Measurements from ENCODE around the gene ZC2HC1B. TPM values are rescaled to one million over a fixed set of nuclear protein-coding genes. Genes with fewer than 3 reads are reported as not detected.

ZC2HC1B gene
- total RNA-seq, 1 experiment from 2014 or later, result not detected

DNA sequence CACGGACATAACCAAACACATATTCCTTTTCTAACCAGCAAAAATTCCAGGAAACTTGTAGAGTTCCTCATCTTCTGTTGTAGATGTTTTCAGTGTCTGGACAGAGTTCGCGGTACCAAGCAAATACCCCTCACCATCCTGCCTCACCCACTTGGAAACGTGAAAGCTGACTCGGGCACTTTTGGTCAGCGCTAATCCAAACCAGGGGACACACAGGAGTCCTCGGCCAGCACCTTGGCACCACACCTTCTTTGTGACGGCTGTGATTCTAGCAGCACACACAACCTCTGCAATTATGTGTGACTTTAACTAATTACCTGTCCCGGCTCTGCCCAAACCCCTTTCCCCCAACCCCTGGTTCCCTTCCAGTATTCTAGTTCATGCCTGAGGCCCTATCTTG is 85.7 kb downstream of the ZC2HC1B start:
- Histone ChIP-seq H3K27ac (ENCODE audit: low read depth, low read length) (no peak overlapping the region), H3K4me3 (replicated peaks in 1 of 2; ENCODE audit: low read depth in 1 of 2, low read length in 2 of 2) (no peak overlapping the region), H4K20me1 (ENCODE audit: insufficient read depth) (no peaks in the 10 kb centered on the region), H3K36me3 (ENCODE audit: control insufficient read depth in 1 of 2, insufficient read depth in 2 of 2, low read length in 2 of 2) (no peaks in the 10 kb centered on the region), H3K9ac (ENCODE audit: low read length) (no peak overlapping the region), H3K4me2 (ENCODE audit: low read length) (no peak overlapping the region), H3K4me1 (ENCODE audit: control insufficient read depth in 1 of 2, insufficient read depth in 2 of 2, low read length in 2 of 2) (no peaks in the 10 kb centered on the region), H3K9me2 (ENCODE audit: insufficient read depth) (no peaks in the 10 kb centered on the region), H3K9me3 (ENCODE audit: control insufficient read depth in 1 of 2, insufficient read depth in 1 of 2, low read depth in 1 of 2, low read length in 2 of 2) (no peaks in the 10 kb centered on the region), H3K79me2 (ENCODE audit: insufficient read depth, low read length) (no peaks in the 10 kb centered on the region), H2AFZ (ENCODE audit: low read depth, low read length, poor library complexity, severe bottlenecking) (no peak overlapping the region), H3K27me3 (ENCODE audit: insufficient read depth, low read length) (no peaks in the 10 kb centered on the region)
- intact Hi-C loops (cut with micrococcal nuclease), result no loop called here
- BruUV-seq (replicated peaks), result no TSS peak
- ChIA-PET CTCF (interaction anchor here (1.6 kb wide), 1 partner anchor 10 kb away, joined by 6 read pairs; no protein-coding TSS in a partner anchor), RAD21 (ENCODE audit: low non-redundant PET in 1 of 2, low total read pairs in 2 of 2, uncharacterized antibody in 2 of 2, unreplicated experiment in 2 of 2) (no interaction called here), POLR2A (no interaction called here)
- no peak for DNase-seq (ENCODE audit: low read depth, low spot score)
- TF ChIP-seq TCF7L2 (IDR thresholded peaks at IDR 0.05; ENCODE audit: borderline replicate concordance, extremely low read depth, insufficient read depth, insufficient read length) (no peak), EGR1 (IDR thresholded peaks at IDR 0.05; ENCODE audit: low read depth) (no peak), POLR2AphosphoS5 (IDR thresholded peaks at IDR 0.05; ENCODE audit: low read depth, low read length) (no peak), CEBPB (IDR thresholded peaks at IDR 0.05; ENCODE audit: low read depth) (no peak), RAD21 (IDR thresholded peaks at IDR 0.05; ENCODE audit: low read depth) (no peak), SIN3A (IDR thresholded peaks at IDR 0.05; ENCODE audit: low read depth) (no peak), SRF (IDR thresholded peaks at IDR 0.05; ENCODE audit: low read depth) (no peak), YY1 (IDR thresholded peaks at IDR 0.05; ENCODE audit: extremely low read depth, insufficient replicate concordance, low read depth, low read length) (no peak), SP1 (IDR thresholded peaks at IDR 0.05; ENCODE audit: low read depth) (no peak), EZH2 (IDR thresholded peaks at IDR 0.05) (no peak), CBX3 (IDR thresholded peaks at IDR 0.05; ENCODE audit: low read depth) (no peak)
- TF ChIP-seq, protein P1, sequence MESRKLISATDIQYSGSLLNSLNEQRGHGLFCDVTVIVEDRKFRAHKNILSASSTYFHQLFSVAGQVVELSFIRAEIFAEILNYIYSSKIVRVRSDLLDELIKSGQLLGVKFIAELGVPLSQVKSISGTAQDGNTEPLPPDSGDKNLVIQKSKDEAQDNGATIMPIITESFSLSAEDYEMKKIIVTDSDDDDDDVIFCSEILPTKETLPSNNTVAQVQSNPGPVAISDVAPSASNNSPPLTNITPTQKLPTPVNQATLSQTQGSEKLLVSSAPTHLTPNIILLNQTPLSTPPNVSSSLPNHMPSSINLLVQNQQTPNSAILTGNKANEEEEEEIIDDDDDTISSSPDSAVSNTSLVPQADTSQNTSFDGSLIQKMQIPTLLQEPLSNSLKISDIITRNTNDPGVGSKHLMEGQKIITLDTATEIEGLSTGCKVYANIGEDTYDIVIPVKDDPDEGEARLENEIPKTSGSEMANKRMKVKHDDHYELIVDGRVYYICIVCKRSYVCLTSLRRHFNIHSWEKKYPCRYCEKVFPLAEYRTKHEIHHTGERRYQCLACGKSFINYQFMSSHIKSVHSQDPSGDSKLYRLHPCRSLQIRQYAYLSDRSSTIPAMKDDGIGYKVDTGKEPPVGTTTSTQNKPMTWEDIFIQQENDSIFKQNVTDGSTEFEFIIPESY (IDR thresholded peaks at IDR 0.05; ENCODE audit: extremely low read depth, insufficient replicate concordance, low read length), result no peak
- TF ChIP-seq, protein P2, sequence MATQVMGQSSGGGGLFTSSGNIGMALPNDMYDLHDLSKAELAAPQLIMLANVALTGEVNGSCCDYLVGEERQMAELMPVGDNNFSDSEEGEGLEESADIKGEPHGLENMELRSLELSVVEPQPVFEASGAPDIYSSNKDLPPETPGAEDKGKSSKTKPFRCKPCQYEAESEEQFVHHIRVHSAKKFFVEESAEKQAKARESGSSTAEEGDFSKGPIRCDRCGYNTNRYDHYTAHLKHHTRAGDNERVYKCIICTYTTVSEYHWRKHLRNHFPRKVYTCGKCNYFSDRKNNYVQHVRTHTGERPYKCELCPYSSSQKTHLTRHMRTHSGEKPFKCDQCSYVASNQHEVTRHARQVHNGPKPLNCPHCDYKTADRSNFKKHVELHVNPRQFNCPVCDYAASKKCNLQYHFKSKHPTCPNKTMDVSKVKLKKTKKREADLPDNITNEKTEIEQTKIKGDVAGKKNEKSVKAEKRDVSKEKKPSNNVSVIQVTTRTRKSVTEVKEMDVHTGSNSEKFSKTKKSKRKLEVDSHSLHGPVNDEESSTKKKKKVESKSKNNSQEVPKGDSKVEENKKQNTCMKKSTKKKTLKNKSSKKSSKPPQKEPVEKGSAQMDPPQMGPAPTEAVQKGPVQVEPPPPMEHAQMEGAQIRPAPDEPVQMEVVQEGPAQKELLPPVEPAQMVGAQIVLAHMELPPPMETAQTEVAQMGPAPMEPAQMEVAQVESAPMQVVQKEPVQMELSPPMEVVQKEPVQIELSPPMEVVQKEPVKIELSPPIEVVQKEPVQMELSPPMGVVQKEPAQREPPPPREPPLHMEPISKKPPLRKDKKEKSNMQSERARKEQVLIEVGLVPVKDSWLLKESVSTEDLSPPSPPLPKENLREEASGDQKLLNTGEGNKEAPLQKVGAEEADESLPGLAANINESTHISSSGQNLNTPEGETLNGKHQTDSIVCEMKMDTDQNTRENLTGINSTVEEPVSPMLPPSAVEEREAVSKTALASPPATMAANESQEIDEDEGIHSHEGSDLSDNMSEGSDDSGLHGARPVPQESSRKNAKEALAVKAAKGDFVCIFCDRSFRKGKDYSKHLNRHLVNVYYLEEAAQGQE (IDR thresholded peaks at IDR 0.05; ENCODE audit: low read depth), result no peak
- TF ChIP-seq, protein P3, sequence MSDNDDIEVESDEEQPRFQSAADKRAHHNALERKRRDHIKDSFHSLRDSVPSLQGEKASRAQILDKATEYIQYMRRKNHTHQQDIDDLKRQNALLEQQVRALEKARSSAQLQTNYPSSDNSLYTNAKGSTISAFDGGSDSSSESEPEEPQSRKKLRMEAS (IDR thresholded peaks at IDR 0.05), result no peak
- no peak for ATAC-seq
